RWPE1 (cell line): ENCODE data around the gene SLC30A9.

ENCODE experiments used
- CTCF ChIA-PET: fragments of 350-600 bp; sonication (Branson Sonifier 250); formaldehyde crosslinking; extraction: SDS; loops from one replicate; lab custom pipeline; 2021; lab: Yijun Ruan, JAX
- POLR2A ChIA-PET: fragments of 400-600 bp; formaldehyde crosslinking; extraction: SDS; loops from one replicate; lab custom pipeline; 2020; ENCODE audit warnings: antibody characterized with exemption; ENCODE audit not compliant: low non-redundant PET; lab: Yijun Ruan, JAX
- DNase-seq: peaks from one replicate; pipeline ENCODE4 v3.0.0; 2012; ENCODE audit warnings: low spot score
- H3K27ac ChIP-seq: fragments of 450-650 bp; 2 replicates; pipeline ENCODE4 v1.5.1; 2017
- CTCF ChIP-seq: fragments of 450-650 bp; conservative IDR thresholded peaks from 2 replicates; pipeline ENCODE4 v1.5.1; 2017; ENCODE audit warnings: low read depth, mild to moderate bottlenecking

The SLC30A9 gene

GRCh38 chr4:41977709-41978108, 12.6 kb upstream of the SLC30A9 start:
- no peak for TF ChIP-seq CTCF
- ChIA-PET CTCF (interaction anchor here (0.6 kb wide), 1 partner anchor 97 kb away, joined by 3 read pairs; no protein-coding TSS in a partner anchor), POLR2A (no interaction called here)
- no peak for DNase-seq
- no peak overlapping the region for H3K27ac ChIP-seq

- no peak for DNase-seq
- TF ChIP-seq CTCF: no peak
- ChIA-PET POLR2A (no interaction called here), CTCF (no interaction called here)
- H3K27ac ChIP-seq: no peak within 1 kb of the TSS
Measured at GRCh38 chr4:41981456-41981855, 8.9 kb upstream of the SLC30A9 start, which contains the start of gene DCAF4L1. DCAF4L1 (plus strand) TSS chr4:41981756; CDS start chr4:41981793, 37 bp downstream.

- no peak for DNase-seq
- CTCF ChIA-PET: no interaction called here
- POLR2A ChIA-PET: no interaction called here
- TF ChIP-seq CTCF: no peak
- H3K27ac ChIP-seq: no peak overlapping the region
Measured at GRCh38 chr4:41982716-41983115, 7.6 kb upstream of the SLC30A9 start.

GRCh38 chr4:41985151-41985550, 5.2 kb upstream of the SLC30A9 start:
- TF ChIP-seq CTCF: no peak
- ChIA-PET CTCF (no interaction called here), POLR2A (no interaction called here)
- no peak for DNase-seq
- H3K27ac ChIP-seq: no peak overlapping the region

GRCh38 chr4:41989994-41990364, 351 bp upstream of the SLC30A9 start:
- ChIA-PET CTCF (interaction anchor here (0.6 kb wide), 3 partner anchors 64 to 1771 kb away, joined by 3 to 4 read pairs (median 4); no protein-coding TSS in a partner anchor), POLR2A (interaction anchor here (0.7 kb wide), 1 partner anchor 336 kb away, joined by 3 read pairs; no protein-coding TSS in a partner anchor)
- no peak for DNase-seq
- no peak for TF ChIP-seq CTCF
- peak overlapping the region; percentile 76 for H3K27ac ChIP-seq

GRCh38 chr4:41991916-41992767, 1.8 kb downstream of the SLC30A9 start:
- H3K27ac ChIP-seq: peak overlapping the region; percentile 68
- POLR2A ChIA-PET: interaction anchor here (0.5 kb wide), 1 partner anchor 28 kb away, joined by 4 read pairs; no protein-coding TSS in a partner anchor
- DNase-seq: peak; percentile 66
- CTCF ChIA-PET: interaction anchor here (0.7 kb wide), 1 partner anchor 780 kb away, joined by 3 read pairs; no protein-coding TSS in a partner anchor
- no peak for TF ChIP-seq CTCF
